Posterior vena cava (tissue), 2 donors: ENCODE data around the gene GDPD1. TPM values are rescaled to one million over a fixed set of nuclear protein-coding genes. Genes with fewer than 3 reads are reported as not detected.
"Not testable (repeated sequence)": the region's sequence is repeated elsewhere in the genome, so short reads cannot be mapped to it uniquely, and the experiment has no call there.

Experiments used
- DNase-seq: peaks from one replicate; pipeline ENCODE4 v3.0.0-alpha.2; 2020; ENCODE audit warnings: low spot score
- intact Hi-C, 2 donors: fragments of 100-400 bp; cut with DNase I; formaldehyde crosslinking; loops; one replicate each; pipeline versions ENCODE4 v1.14.1 to v1.14.2; 2022 to 2023
- long read RNA-seq, 2 donors: library from polyadenylated mRNA; unstranded; transcript quantifications; one replicate each; pipeline ENCODE4 v2.0.0, GENCODE V29; 2020 to 2021
- total RNA-seq, 2 donors: library from RNA; stranded (reverse); fragmentation: NEBNext Ultra II Directional; extraction: Animal tissue kit (Norgen Biotek cat#: 25700); gene quantifications; one replicate each; pipeline ENCODE4 v1.2.1, GENCODE V29; 2021
- donor health status: DM: yes; HTN: yes; CAD: no.
- donor health status: DM: yes; HTN: yes; CAD: no.

GDPD1 gene
- total RNA-seq, result 1 to 10 TPM; 2.5 to 2.7 TPM
- long read RNA-seq, donor 1, result 0 reads
- long read RNA-seq, donor 2, result 0 reads

GRCh38 chr17:59220328-59221158 is at the start of gene GDPD1:
Gene GDPD1, plus strand, starts transcription at chr17:59220511. Its CDS starts 99 bp downstream, at chr17:59220610.
- intact Hi-C loops, result no loop called here
- peak; percentile 99 for DNase-seq

GRCh38 chr17:59172436-59173004 is 47.8 kb upstream of the GDPD1 start:
- intact Hi-C loops, result no loop called here
- DNase-seq, result no peak

- intact Hi-C loops, result no loop called here
- no peak for DNase-seq
Measured at GRCh38 chr17:59174671-59175070, 45.6 kb upstream of the GDPD1 start.

GRCh38 chr17:59175076-59175475 is 45.2 kb upstream of the GDPD1 start:
- DNase-seq, result no peak
- intact Hi-C loops, result no loop called here

GRCh38 chr17:59178266-59178985 is 41.9 kb upstream of the GDPD1 start:
- intact Hi-C loops, result no loop called here
- DNase-seq, result no peak

GRCh38 chr17:59179601-59180000 is 40.7 kb upstream of the GDPD1 start:
- intact Hi-C loops, DNase-seq: not testable (repeated sequence)

GRCh38 chr17:59180626-59181025 is 39.7 kb upstream of the GDPD1 start:
- no peak for DNase-seq
- intact Hi-C loops, result loop anchor here in 1 of 2 donors (5.0 kb wide), 1 partner anchor 1403 kb away; no protein-coding TSS in a partner anchor

- intact Hi-C loops, result loop anchor here in 1 of 2 donors (5.0 kb wide), 1 partner anchor 1404 kb away; no protein-coding TSS in a partner anchor
Measured at GRCh38 chr17:59181481-59181880, 38.8 kb upstream of the GDPD1 start.

GRCh38 chr17:59185997-59186396 is 34.3 kb upstream of the GDPD1 start:
- intact Hi-C loops, result no loop called here
- DNase-seq, result no peak

More at GRCh38 chr17:59181481-59181880, 38.8 kb upstream of the GDPD1 start:
- no peak for DNase-seq

GRCh38 chr17:59186850-59187249 is 33.5 kb upstream of the GDPD1 start:
- no peak for DNase-seq
- intact Hi-C loops, result no loop called here

- intact Hi-C loops, result no loop called here
- DNase-seq, result no peak
Measured at GRCh38 chr17:59190806-59191205, 29.5 kb upstream of the GDPD1 start.

- intact Hi-C loops, result no loop called here
- DNase-seq, result no peak
Measured at GRCh38 chr17:59193336-59193862, 26.9 kb upstream of the GDPD1 start.

GRCh38 chr17:59199398-59199797 is 20.9 kb upstream of the GDPD1 start:
- DNase-seq, result no peak
- intact Hi-C loops, result no loop called here

GRCh38 chr17:59202320-59202719 is 18.0 kb upstream of the GDPD1 start:
- intact Hi-C loops, result no loop called here
- DNase-seq, result no peak

- DNase-seq, result no peak
- intact Hi-C loops, result no loop called here
Measured at GRCh38 chr17:59219370-59219769, 941 bp upstream of the GDPD1 start.

- intact Hi-C loops, result no loop called here
- DNase-seq, result no peak
Measured at GRCh38 chr17:59219992-59220327, 351 bp upstream of the GDPD1 start.

- intact Hi-C loops, result no loop called here
- no peak for DNase-seq
Measured at GRCh38 chr17:59221159-59221847, 992 bp downstream of the GDPD1 start.

- DNase-seq, result no peak
- intact Hi-C loops, result no loop called here
Measured at GRCh38 chr17:59223813-59224212, 3.5 kb downstream of the GDPD1 start.

- intact Hi-C loops, DNase-seq: not testable (repeated sequence)
Measured at GRCh38 chr17:59228588-59228987, 8.3 kb downstream of the GDPD1 start.
